Measurements from ENCODE around the gene TNIK. TPM values are rescaled to one million over a fixed set of nuclear protein-coding genes. Genes with fewer than 3 reads are reported as not detected.
A peak's percentile ranks its signal among the peaks of the same experiment; 100 is the strongest.

Gene TNIK
- total RNA-seq, 1 donor from 2014 or later = 1.1 TPM

- no peak for DNase-seq (ENCODE audit: low read depth)
- Histone ChIP-seq H3K27me3 (ENCODE audit: control insufficient read depth, insufficient read depth, low read length) (no peaks in the 10 kb centered on the region), H3K36me3 (ENCODE audit: control insufficient read depth, insufficient read depth, low read length) (no peaks in the 10 kb centered on the region), H3K4me3 (ENCODE audit: low read depth, low read length) (no peak overlapping the region)
- TF ChIP-seq CTCF (IDR thresholded peaks at IDR 0.05; ENCODE audit: insufficient read depth, low read length, severe bottlenecking) = no peak
- no peak for FAIRE-seq
These were observed 3.2 kb downstream of the TNIK start for GRCh38 chr3:171456765-171457606.

GRCh38 chr3:171455603-171456550 is 4.3 kb downstream of the TNIK start:
- TF ChIP-seq CTCF (IDR thresholded peaks at IDR 0.05; ENCODE audit: insufficient read depth, low read length, severe bottlenecking) = no peak
- FAIRE-seq (no peak), DNase-seq (ENCODE audit: low read depth) (peak; percentile 62)
- Histone ChIP-seq H3K27me3 (ENCODE audit: control insufficient read depth, insufficient read depth, low read length) (no peaks in the 10 kb centered on the region), H3K4me3 (ENCODE audit: low read depth, low read length) (no peak overlapping the region), H3K36me3 (ENCODE audit: control insufficient read depth, insufficient read depth, low read length) (no peaks in the 10 kb centered on the region)

GRCh38 chr3:171454041-171454440 is 6.2 kb downstream of the TNIK start:
- no peak for DNase-seq (ENCODE audit: low read depth)
- H3K27me3 ChIP-seq (ENCODE audit: control insufficient read depth, insufficient read depth, low read length) = no peaks in the 10 kb centered on the region
- no peaks in the 10 kb centered on the region for H3K36me3 ChIP-seq (ENCODE audit: control insufficient read depth, insufficient read depth, low read length)
- FAIRE-seq = no peak
- no peak for TF ChIP-seq CTCF (IDR thresholded peaks at IDR 0.05; ENCODE audit: insufficient read depth, low read length, severe bottlenecking)
- no peak overlapping the region for H3K4me3 ChIP-seq (ENCODE audit: low read depth, low read length)

- no peak overlapping the region for H3K4me3 ChIP-seq (ENCODE audit: low read depth, low read length)
- FAIRE-seq (no peak), DNase-seq (ENCODE audit: low read depth) (no peak)
- no peaks in the 10 kb centered on the region for H3K36me3 ChIP-seq (ENCODE audit: control insufficient read depth, insufficient read depth, low read length)
- no peaks in the 10 kb centered on the region for H3K27me3 ChIP-seq (ENCODE audit: control insufficient read depth, insufficient read depth, low read length)
- TF ChIP-seq CTCF (IDR thresholded peaks at IDR 0.05; ENCODE audit: insufficient read depth, low read length, severe bottlenecking) = peak; percentile 32
These were observed 6.9 kb downstream of the TNIK start for GRCh38 chr3:171453180-171453886.

GRCh38 chr3:171452328-171452727 is 7.9 kb downstream of the TNIK start:
- TF ChIP-seq CTCF (IDR thresholded peaks at IDR 0.05; ENCODE audit: insufficient read depth, low read length, severe bottlenecking) = no peak
- no peak overlapping the region for H3K4me3 ChIP-seq (ENCODE audit: low read depth, low read length)
- no peak for FAIRE-seq
- H3K27me3 ChIP-seq (ENCODE audit: control insufficient read depth, insufficient read depth, low read length) = no peaks in the 10 kb centered on the region
- DNase-seq (ENCODE audit: low read depth) = no peak
- H3K36me3 ChIP-seq (ENCODE audit: control insufficient read depth, insufficient read depth, low read length) = no peaks in the 10 kb centered on the region
